Measurements from ENCODE around the gene CARNS1. TPM values are rescaled to one million over a fixed set of nuclear protein-coding genes. Genes with fewer than 3 reads are reported as not detected.
"Not testable (repeated sequence)": the region's sequence is repeated elsewhere in the genome, so short reads cannot be mapped to it uniquely, and the experiment has no call there.

Gene CARNS1
- total RNA-seq, 1 experiment from 2014 or later = not detected

- peak; percentile 47 for DNase-seq (ENCODE audit: low spot score)
- in situ Hi-C loops (cut with HindIII; ENCODE audit: low sequenced_read_pairs) = no loop called here
Observed at GRCh38 chr11:67452141-67452952, 36.9 kb downstream of the CARNS1 start, which contains the start of gene GPR152. Gene GPR152 (minus strand): TSS chr11:67452729. CDS start chr11:67452724, 5 bp downstream.

- in situ Hi-C loops (cut with HindIII; ENCODE audit: low sequenced_read_pairs) = no loop called here
- DNase-seq (ENCODE audit: low spot score) = no peak
Observed at GRCh38 chr11:67453816-67454732, 38.6 kb downstream of the CARNS1 start.

GRCh38 chr11:67455054-67455453 lies 39.6 kb downstream of the CARNS1 start, which contains the start of gene CABP4:
Gene CABP4 (plus strand): TSS chr11:67455354. CDS start chr11:67455424, 70 bp downstream.
- no peak for DNase-seq (ENCODE audit: low spot score)
- in situ Hi-C loops (cut with HindIII; ENCODE audit: low sequenced_read_pairs) = no loop called here

GRCh38 chr11:67456068-67456705 lies 40.7 kb downstream of the CARNS1 start:
- no peak for DNase-seq (ENCODE audit: low spot score)
- in situ Hi-C loops (cut with HindIII; ENCODE audit: low sequenced_read_pairs) = no loop called here

GRCh38 chr11:67457453-67457852 lies 42.0 kb downstream of the CARNS1 start:
- DNase-seq (ENCODE audit: low spot score) = no peak
- in situ Hi-C loops (cut with HindIII; ENCODE audit: low sequenced_read_pairs) = no loop called here

GRCh38 chr11:67458266-67458665 lies 42.8 kb downstream of the CARNS1 start:
- in situ Hi-C loops (cut with HindIII; ENCODE audit: low sequenced_read_pairs) = no loop called here
- no peak for DNase-seq (ENCODE audit: low spot score)

- in situ Hi-C loops (cut with HindIII; ENCODE audit: low sequenced_read_pairs) = no loop called here
Observed at GRCh38 chr11:67463186-67463585, 47.7 kb downstream of the CARNS1 start.

GRCh38 chr11:67463680-67464410 lies 48.4 kb downstream of the CARNS1 start:
- DNase-seq (ENCODE audit: low spot score) = no peak
- in situ Hi-C loops (cut with HindIII; ENCODE audit: low sequenced_read_pairs) = no loop called here

More at GRCh38 chr11:67463186-67463585, 47.7 kb downstream of the CARNS1 start:
- DNase-seq (ENCODE audit: low spot score) = no peak

- in situ Hi-C loops (cut with HindIII; ENCODE audit: low sequenced_read_pairs) = no loop called here
- peak; percentile 84 for DNase-seq (ENCODE audit: low spot score)
Observed at GRCh38 chr11:67464411-67465188, 49.1 kb downstream of the CARNS1 start.

GRCh38 chr11:67465189-67465510 lies 49.7 kb downstream of the CARNS1 start:
- DNase-seq (ENCODE audit: low spot score) = no peak
- in situ Hi-C loops (cut with HindIII; ENCODE audit: low sequenced_read_pairs) = no loop called here

GRCh38 chr11:67465530-67465929 lies 50.1 kb downstream of the CARNS1 start:
- DNase-seq (ENCODE audit: low spot score); in situ Hi-C loops (cut with HindIII; ENCODE audit: low sequenced_read_pairs): not testable (repeated sequence)

GRCh38 chr11:67466367-67466766 lies 50.9 kb downstream of the CARNS1 start:
- DNase-seq (ENCODE audit: low spot score) = no peak
- in situ Hi-C loops (cut with HindIII; ENCODE audit: low sequenced_read_pairs) = no loop called here

GRCh38 chr11:67466962-67467771 lies 51.7 kb downstream of the CARNS1 start:
- in situ Hi-C loops (cut with HindIII; ENCODE audit: low sequenced_read_pairs) = no loop called here
- no peak for DNase-seq (ENCODE audit: low spot score)

- peak; percentile 67 for DNase-seq (ENCODE audit: low spot score)
- in situ Hi-C loops (cut with HindIII; ENCODE audit: low sequenced_read_pairs) = no loop called here
Observed at GRCh38 chr11:67468056-67468455, 52.6 kb downstream of the CARNS1 start.

- DNase-seq (ENCODE audit: low spot score) = no peak
- in situ Hi-C loops (cut with HindIII; ENCODE audit: low sequenced_read_pairs) = no loop called here
Observed at GRCh38 chr11:67468456-67468758, 52.9 kb downstream of the CARNS1 start.

- in situ Hi-C loops (cut with HindIII; ENCODE audit: low sequenced_read_pairs) = no loop called here
- peak; percentile 94 for DNase-seq (ENCODE audit: low spot score)
Observed at GRCh38 chr11:67468759-67469507, 53.5 kb downstream of the CARNS1 start, which contains the start of gene TMEM134. Gene TMEM134 (minus strand): TSS chr11:67469251. CDS start chr11:67469192, 59 bp downstream.

- DNase-seq (ENCODE audit: low spot score) = no peak
- in situ Hi-C loops (cut with HindIII; ENCODE audit: low sequenced_read_pairs) = no loop called here
Observed at GRCh38 chr11:67469508-67469811, 54.0 kb downstream of the CARNS1 start.
